OCI-LY1 (cell line): Measurements from ENCODE around the gene TEKT1.

Source experiments
- H2AFZ ChIP-seq: fragments of 200-600 bp; sonication (generic), shearing (Covaris generic); 2 replicates; pipeline ENCODE4 v1.6.0; 2014; ENCODE audit warnings: antibody characterized with exemption, mild to moderate bottlenecking, low read length
- H3F3A ChIP-seq: fragments of 200-600 bp; sonication (generic), shearing (Covaris generic); 2 replicates; pipeline ENCODE4 v1.6.0; 2014; ENCODE audit warnings: mild to moderate bottlenecking, antibody characterized with exemption, low read length, moderate library complexity; ENCODE audit not compliant: insufficient read depth
- H3K27ac ChIP-seq: fragments of 200-600 bp; sonication (generic); 2 replicates; pipeline ENCODE4 v1.5.1; 2014; ENCODE audit warnings: low read length, mixed run types, mild to moderate bottlenecking, low read depth; ENCODE audit not compliant: poor library complexity, severe bottlenecking
- H3K27me3 ChIP-seq: fragments of 200-600 bp; sonication (generic); 2 replicates; pipeline ENCODE4 v1.6.0; 2014; ENCODE audit warnings: antibody characterized with exemption, mild to moderate bottlenecking, low read length, moderate library complexity; ENCODE audit not compliant: insufficient read depth
- H3K36me3 ChIP-seq: fragments of 200-600 bp; sonication (generic); 2 replicates; pipeline ENCODE4 v1.6.1; 2014; ENCODE audit warnings: mild to moderate bottlenecking, antibody characterized with exemption, low read length, moderate library complexity, mixed read lengths; ENCODE audit not compliant: insufficient read depth
- H3K4me1 ChIP-seq: fragments of 200-600 bp; sonication (generic); 2 replicates; pipeline ENCODE4 v1.5.1; 2014; ENCODE audit warnings: mild to moderate bottlenecking, low read length, moderate library complexity; ENCODE audit not compliant: insufficient read depth, severe bottlenecking
- H3K4me2 ChIP-seq: fragments of 200-600 bp; sonication (generic), shearing (Covaris generic); 2 replicates; pipeline ENCODE4 v1.6.1; 2014; ENCODE audit warnings: low read length
- H3K4me3 ChIP-seq: fragments of 200-600 bp; sonication (generic); 2 replicates; pipeline ENCODE4 v1.5.1; 2014; ENCODE audit warnings: low read length, low read depth, mild to moderate bottlenecking, mixed read lengths; ENCODE audit not compliant: poor library complexity, severe bottlenecking
- H3K79me2 ChIP-seq: fragments of 200-600 bp; shearing (Covaris generic); 2 replicates; pipeline ENCODE4 v1.6.1; 2016; ENCODE audit warnings: mixed run types, low read length, mixed read lengths; ENCODE audit not compliant: insufficient read depth
- H3K9ac ChIP-seq: fragments of 200-600 bp; sonication (generic), shearing (Covaris generic); 2 replicates; pipeline ENCODE4 v1.6.1; 2014; ENCODE audit warnings: mild to moderate bottlenecking, low read length, mixed read lengths
- H3K9me2 ChIP-seq: fragments of 200-600 bp; sonication (generic), shearing (Covaris generic); 2 replicates; pipeline ENCODE4 v1.6.1; 2014; ENCODE audit warnings: low read depth, mild to moderate bottlenecking, low read length, mixed read lengths
- H3K9me3 ChIP-seq: fragments of 200-600 bp; shearing (Covaris generic); 2 replicates; pipeline ENCODE4 v1.6.1; 2014; ENCODE audit warnings: low read length, mixed read lengths
- H4K20me1 ChIP-seq: fragments of 200-600 bp; sonication (generic), shearing (Covaris generic); 2 replicates; pipeline ENCODE4 v1.6.0; 2016; ENCODE audit warnings: mild to moderate bottlenecking, low read length; ENCODE audit not compliant: insufficient read depth
- EZH2 ChIP-seq: fragments of 200-600 bp; sonication (generic), shearing (Covaris generic); IDR thresholded peaks from 2 replicates; pipeline ENCODE4 v1.8.0; 2017; ENCODE audit warnings: borderline replicate concordance, mixed run types, mild to moderate bottlenecking, antibody characterized with exemption, low read length, moderate library complexity, mixed read lengths
- TF ChIP-seq, protein P1 (sequence below): fragments of 200-600 bp; sonication (generic), shearing (Covaris generic); IDR thresholded peaks from 2 replicates; pipeline ENCODE4 v1.5.1; 2017; ENCODE audit warnings: mild to moderate bottlenecking, antibody characterized with exemption, low read length, moderate library complexity, mixed read lengths

The TEKT1 gene

DNA sequence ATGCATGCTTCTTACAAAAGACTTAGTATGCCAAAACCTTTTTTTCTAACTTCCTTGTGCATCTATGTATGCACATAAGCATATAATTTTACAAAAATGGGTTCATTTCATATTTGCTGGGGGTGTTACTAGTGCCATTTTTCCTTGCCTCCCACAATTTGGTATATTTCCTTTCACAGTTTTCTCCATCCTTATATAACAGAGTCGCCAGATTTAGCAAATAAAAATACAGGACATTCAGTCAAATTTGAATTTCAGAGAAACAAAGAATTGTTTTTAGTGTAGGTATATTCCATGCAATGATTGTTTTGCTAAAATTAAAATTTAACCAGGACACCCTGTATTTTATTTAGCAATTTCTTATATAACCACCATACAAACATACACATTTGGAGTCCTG, 59.5 kb downstream of the TEKT1 start:
- Histone ChIP-seq H3K9me3 (0 out of 2 replicates have a peak, but pooled peaks cover 10% of the 10 kb centered on the region), H3K27ac (no peak overlapping the region), H3K79me2 (no peaks in the 10 kb centered on the region), H4K20me1 (no peaks in the 10 kb centered on the region), H3F3A (no peaks in the 10 kb centered on the region), H3K4me1 (no peaks in the 10 kb centered on the region), H3K4me2 (no peak overlapping the region), H3K4me3 (no peak overlapping the region), H3K9ac (no peak overlapping the region), H3K9me2 (no peaks in the 10 kb centered on the region), H3K36me3 (no peaks in the 10 kb centered on the region; the same call in 1 of the 2 replicates), H3K27me3 (no peaks in the 10 kb centered on the region), H2AFZ (no peak overlapping the region)
- no peak for TF ChIP-seq EZH2
- TF ChIP-seq, protein P1, sequence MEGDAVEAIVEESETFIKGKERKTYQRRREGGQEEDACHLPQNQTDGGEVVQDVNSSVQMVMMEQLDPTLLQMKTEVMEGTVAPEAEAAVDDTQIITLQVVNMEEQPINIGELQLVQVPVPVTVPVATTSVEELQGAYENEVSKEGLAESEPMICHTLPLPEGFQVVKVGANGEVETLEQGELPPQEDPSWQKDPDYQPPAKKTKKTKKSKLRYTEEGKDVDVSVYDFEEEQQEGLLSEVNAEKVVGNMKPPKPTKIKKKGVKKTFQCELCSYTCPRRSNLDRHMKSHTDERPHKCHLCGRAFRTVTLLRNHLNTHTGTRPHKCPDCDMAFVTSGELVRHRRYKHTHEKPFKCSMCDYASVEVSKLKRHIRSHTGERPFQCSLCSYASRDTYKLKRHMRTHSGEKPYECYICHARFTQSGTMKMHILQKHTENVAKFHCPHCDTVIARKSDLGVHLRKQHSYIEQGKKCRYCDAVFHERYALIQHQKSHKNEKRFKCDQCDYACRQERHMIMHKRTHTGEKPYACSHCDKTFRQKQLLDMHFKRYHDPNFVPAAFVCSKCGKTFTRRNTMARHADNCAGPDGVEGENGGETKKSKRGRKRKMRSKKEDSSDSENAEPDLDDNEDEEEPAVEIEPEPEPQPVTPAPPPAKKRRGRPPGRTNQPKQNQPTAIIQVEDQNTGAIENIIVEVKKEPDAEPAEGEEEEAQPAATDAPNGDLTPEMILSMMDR: no peak

DNA sequence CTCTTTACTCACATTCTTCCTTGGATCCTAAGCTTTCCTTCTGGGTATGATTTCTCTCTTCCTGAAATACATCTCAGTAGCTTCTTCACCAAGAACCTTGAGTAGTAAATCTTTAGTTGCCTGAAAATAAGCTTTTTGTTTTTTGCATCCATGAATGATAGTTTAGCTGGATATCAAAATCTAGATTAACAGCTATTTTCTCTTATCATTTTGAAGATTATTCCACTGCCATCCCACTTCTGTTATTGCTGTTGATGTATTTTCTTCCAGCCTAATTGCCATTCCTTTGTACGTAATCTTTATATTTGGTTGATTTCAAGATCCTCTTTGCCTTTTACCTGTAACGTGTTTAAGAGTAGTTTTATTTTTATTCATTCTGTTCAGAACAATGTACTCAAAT, 63.1 kb downstream of the TEKT1 start:
- TF ChIP-seq, protein P1: no peak
- TF ChIP-seq EZH2: no peak
- Histone ChIP-seq H3K27ac (no peak overlapping the region), H3K9me2 (no peaks in the 10 kb centered on the region), H3K4me3 (no peak overlapping the region), H3K4me2 (no peak overlapping the region), H3K36me3 (no peaks in the 10 kb centered on the region; the same call in 1 of the 2 replicates), H3K79me2 (no peaks in the 10 kb centered on the region), H3F3A (no peaks in the 10 kb centered on the region), H3K4me1 (no peaks in the 10 kb centered on the region), H3K9me3 (0 out of 2 replicates have a peak, but pooled peaks cover 10% of the 10 kb centered on the region), H3K9ac (no peak overlapping the region), H2AFZ (no peak overlapping the region), H3K27me3 (no peaks in the 10 kb centered on the region), H4K20me1 (no peaks in the 10 kb centered on the region)

DNA sequence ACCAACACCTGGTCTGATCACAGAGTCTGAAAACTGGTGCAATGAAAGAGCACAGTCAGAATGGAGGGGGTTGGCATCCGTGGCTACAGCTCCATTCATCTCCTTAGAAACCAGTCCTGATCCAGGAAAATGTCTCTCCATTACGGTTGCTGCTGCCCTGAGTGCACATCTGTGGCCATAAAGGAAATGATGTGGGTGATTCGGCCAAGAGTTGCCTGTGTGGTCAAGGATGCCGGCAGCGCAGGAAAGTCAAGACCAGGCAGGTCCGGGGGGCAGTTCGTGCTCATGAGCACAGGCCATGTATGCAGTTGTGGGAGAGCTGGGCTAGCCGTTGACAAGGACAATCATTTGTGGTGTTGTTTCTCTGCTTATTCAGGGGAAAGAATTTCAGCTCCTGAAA, 69.8 kb downstream of the TEKT1 start:
- TF ChIP-seq, protein P1: no peak
- TF ChIP-seq EZH2: no peak
- Histone ChIP-seq H3K4me1 (no peaks in the 10 kb centered on the region), H3K36me3 (no peaks in the 10 kb centered on the region), H3K9ac (no peak overlapping the region), H3K79me2 (no peaks in the 10 kb centered on the region), H3K9me2 (no peaks in the 10 kb centered on the region), H3K9me3 (no peaks in the 10 kb centered on the region), H3K4me3 (no peak overlapping the region), H3F3A (no peaks in the 10 kb centered on the region), H3K27me3 (no peaks in the 10 kb centered on the region), H3K27ac (no peak overlapping the region), H4K20me1 (no peaks in the 10 kb centered on the region), H2AFZ (no peak overlapping the region), H3K4me2 (no peak overlapping the region)
